Measurements from ENCODE around the gene DUSP22.

DNA sequence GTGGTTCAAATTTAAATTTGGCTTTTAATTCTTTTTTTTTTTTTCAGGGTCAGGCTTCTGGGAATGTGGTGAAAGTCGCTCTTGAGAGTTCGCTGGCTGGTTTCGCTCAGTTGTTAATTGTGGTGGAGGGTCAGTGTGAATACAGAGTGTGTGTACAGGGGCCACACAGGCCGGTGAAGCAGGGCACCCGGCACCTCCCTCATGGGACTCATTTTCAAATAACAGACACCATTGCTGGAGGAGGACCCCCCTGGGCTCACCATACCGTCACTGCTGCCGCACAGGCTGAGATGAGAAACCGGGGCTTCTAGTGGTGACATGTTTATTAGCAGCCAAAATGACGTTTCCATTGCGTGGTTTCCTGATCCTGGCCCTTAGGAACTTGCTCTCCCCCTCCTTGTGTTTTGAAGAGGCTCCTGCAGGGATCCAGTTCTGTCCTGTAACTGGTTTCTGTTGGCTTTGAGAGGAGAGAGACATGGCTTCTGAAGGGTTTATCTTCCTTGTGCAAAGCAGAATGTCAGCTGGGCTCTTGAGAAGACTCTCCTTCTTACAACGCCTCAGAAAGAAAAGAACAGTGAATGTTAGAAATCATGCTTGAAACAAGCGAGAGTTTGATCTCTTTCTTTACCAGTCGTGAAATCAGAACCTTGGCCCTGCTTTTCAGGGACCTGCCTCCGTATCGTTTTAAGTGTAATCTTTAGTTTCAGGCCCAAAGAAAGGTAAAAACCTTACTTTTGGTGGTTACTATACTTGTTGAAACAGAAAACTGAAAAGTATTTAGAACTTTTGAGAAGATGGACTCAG is 37.8 kb downstream of the DUSP22 start:
- TF ChIP-seq CTCF (IDR thresholded peaks at IDR 0.05; ENCODE audit: low read depth, low read length, missing input control) (no peak), SP1 (IDR thresholded peaks at IDR 0.05) (no peak), GABPA (IDR thresholded peaks at IDR 0.05 in 1 of 2, conservative IDR thresholded peaks at IDR 0.05 in 1 of 2) (no peak), EGR1 (IDR thresholded peaks at IDR 0.05; ENCODE audit: low read depth in 2 of 2) (no peak), TAF1 (conservative IDR thresholded peaks at IDR 0.05) (no peak), YY1 (IDR thresholded peaks at IDR 0.05) (no peak), JUND (IDR thresholded peaks at IDR 0.05) (no peak)
- TF ChIP-seq, protein P1, sequence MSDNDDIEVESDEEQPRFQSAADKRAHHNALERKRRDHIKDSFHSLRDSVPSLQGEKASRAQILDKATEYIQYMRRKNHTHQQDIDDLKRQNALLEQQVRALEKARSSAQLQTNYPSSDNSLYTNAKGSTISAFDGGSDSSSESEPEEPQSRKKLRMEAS (IDR thresholded peaks at IDR 0.05) = no peak
- TF ChIP-seq, protein P2, sequence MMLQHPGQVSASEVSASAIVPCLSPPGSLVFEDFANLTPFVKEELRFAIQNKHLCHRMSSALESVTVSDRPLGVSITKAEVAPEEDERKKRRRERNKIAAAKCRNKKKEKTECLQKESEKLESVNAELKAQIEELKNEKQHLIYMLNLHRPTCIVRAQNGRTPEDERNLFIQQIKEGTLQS (IDR thresholded peaks at IDR 0.05) = no peak
